Left renal pelvis (tissue), 4 donors: ENCODE measurements around the gene NUDT15. TPM values are rescaled to one million over a fixed set of nuclear protein-coding genes. Genes with fewer than 3 reads are reported as not detected.
"Not testable (repeated sequence)": the region's sequence is repeated elsewhere in the genome, so short reads cannot be mapped to it uniquely, and the experiment has no call there.

Experiments
- DNase-seq, 4 donors: peaks; one replicate each; pipeline ENCODE4 v3.0.0-alpha.2; 2013; ENCODE audit warnings: low read depth in 4 of 4, low spot score in 3 of 4
- polyA plus RNA-seq, 4 donors: library from polyadenylated mRNA; unstranded; fragments of 120-200 nt; gene quantifications; one replicate each; pipeline ENCODE4 v1.2.1, GENCODE V29; 2013; ENCODE audit not compliant: insufficient read length in 4 of 4

Gene NUDT15
- 10 to 100 TPM; 17.4 to 31.5 (median 26.7) TPM for polyA plus RNA-seq

GRCh38 chr13:48037346-48038173, at the start of gene NUDT15:
Gene NUDT15 (plus strand): TSS chr13:48037726. CDS start chr13:48037747, 21 bp downstream.
- DNase-seq: peak; percentile 91 to 97 (median 94)

- no peak for DNase-seq
These were observed 47.1 kb upstream of the NUDT15 start for GRCh38 chr13:47990427-47990826.

GRCh38 chr13:47990920-47991466, 46.5 kb upstream of the NUDT15 start:
- no peak for DNase-seq

- DNase-seq: no peak
These were observed 45.7 kb upstream of the NUDT15 start for GRCh38 chr13:47991859-47992258.

GRCh38 chr13:47997384-47997783, 40.1 kb upstream of the NUDT15 start:
- DNase-seq: no peak

GRCh38 chr13:47999973-48000372, 37.6 kb upstream of the NUDT15 start:
- DNase-seq: no peak

- peak in 1 of 4 donors; percentile 5 for DNase-seq
These were observed 36.9 kb upstream of the NUDT15 start for GRCh38 chr13:48000559-48001113.

- DNase-seq: peak; percentile 74 to 83 (median 80)
These were observed 36.2 kb upstream of the NUDT15 start, which contains the start of gene SUCLA2 for GRCh38 chr13:48001114-48001881. Gene SUCLA2 (minus strand): TSS chr13:48001273. CDS start chr13:48001269, 4 bp downstream.

- DNase-seq: not testable (repeated sequence)
These were observed 35.5 kb upstream of the NUDT15 start for GRCh38 chr13:48001999-48002398.

GRCh38 chr13:48004201-48004600, 33.3 kb upstream of the NUDT15 start:
- no peak for DNase-seq

- no peak for DNase-seq
These were observed 31.1 kb upstream of the NUDT15 start for GRCh38 chr13:48006396-48006795.

GRCh38 chr13:48009284-48009683, 28.2 kb upstream of the NUDT15 start:
- no peak for DNase-seq

- DNase-seq: no peak
These were observed 26.8 kb upstream of the NUDT15 start for GRCh38 chr13:48010698-48011097.

GRCh38 chr13:48012668-48013067, 24.9 kb upstream of the NUDT15 start:
- DNase-seq: no peak

- DNase-seq: no peak
These were observed 23.2 kb upstream of the NUDT15 start for GRCh38 chr13:48014359-48014758.

- DNase-seq: no peak
These were observed 18.9 kb upstream of the NUDT15 start for GRCh38 chr13:48018637-48019036.

GRCh38 chr13:48019796-48020195, 17.7 kb upstream of the NUDT15 start:
- no peak for DNase-seq

- DNase-seq: no peak
These were observed 9.5 kb upstream of the NUDT15 start for GRCh38 chr13:48028066-48028465.

- DNase-seq: no peak
These were observed 7.7 kb upstream of the NUDT15 start for GRCh38 chr13:48029859-48030258.

- no peak for DNase-seq
These were observed 1.2 kb downstream of the NUDT15 start for GRCh38 chr13:48038761-48039160.

GRCh38 chr13:48040049-48040448, 2.5 kb downstream of the NUDT15 start:
- no peak for DNase-seq
